Ascending aorta (tissue), 2 donors: ENCODE measurements around the gene IMMP2L. TPM values are rescaled to one million over a fixed set of nuclear protein-coding genes. Genes with fewer than 3 reads are reported as not detected.

Experiments
- DNase-seq, 2 donors: peaks; one replicate each; pipeline ENCODE4 v3.0.0-alpha.2; 2019; ENCODE audit warnings: low spot score in 2 of 2
- H3K27ac ChIP-seq, 2 donors: fragments of 200-600 bp; sonication (generic); one replicate each; pipeline ENCODE4 v1.5.1; 2016 to 2017; ENCODE audit warnings: mild to moderate bottlenecking in 1 of 2
- H3K27me3 ChIP-seq: fragments of 200-600 bp; sonication (generic); one replicate; pipeline ENCODE4 v1.5.1; 2017
- H3K36me3 ChIP-seq, 2 donors: fragments of 200-600 bp; sonication (generic); one replicate each; pipeline ENCODE4 v1.5.1; 2016
- H3K4me1 ChIP-seq, 2 donors: fragments of 200-600 bp; sonication (generic); one replicate each; pipeline ENCODE4 v1.5.1; 2016 to 2017; ENCODE audit warnings: mild to moderate bottlenecking in 1 of 2
- H3K4me3 ChIP-seq, 2 donors: fragments of 200-600 bp; sonication (generic); one replicate each; pipeline ENCODE4 v1.5.1; 2016 to 2017; ENCODE audit warnings: mild to moderate bottlenecking in 1 of 2
- H3K9me3 ChIP-seq, 2 donors: fragments of 200-600 bp; sonication (generic); one replicate each; pipeline ENCODE4 v1.5.1; 2016
- intact Hi-C: fragments of 100-400 bp; cut with DNase I; formaldehyde crosslinking; loops from one replicate; pipeline ENCODE4 v1.15.1; 2023
- total RNA-seq: library from RNA; depleted of rRNA; stranded (reverse); fragments of >200 nt; gene quantifications from one replicate; pipeline ENCODE4 v1.1.0, GENCODE V29; 2016
- TF ChIP-seq, protein P1 (sequence below), 3 experiments: fragments of 200-600 bp in 2 of 3; fragments of 450-650 bp in 1 of 3; sonication (generic) in 2 of 3; IDR thresholded peaks; one replicate each; pipeline ENCODE4 v1.5.1; 2016 to 2019; ENCODE audit warnings: antibody characterized with exemption in 3 of 3, mild to moderate bottlenecking in 1 of 3, moderate library complexity in 1 of 3

The IMMP2L gene
- total RNA-seq, 1 donor from 2014 or later, result 143 TPM

DNA sequence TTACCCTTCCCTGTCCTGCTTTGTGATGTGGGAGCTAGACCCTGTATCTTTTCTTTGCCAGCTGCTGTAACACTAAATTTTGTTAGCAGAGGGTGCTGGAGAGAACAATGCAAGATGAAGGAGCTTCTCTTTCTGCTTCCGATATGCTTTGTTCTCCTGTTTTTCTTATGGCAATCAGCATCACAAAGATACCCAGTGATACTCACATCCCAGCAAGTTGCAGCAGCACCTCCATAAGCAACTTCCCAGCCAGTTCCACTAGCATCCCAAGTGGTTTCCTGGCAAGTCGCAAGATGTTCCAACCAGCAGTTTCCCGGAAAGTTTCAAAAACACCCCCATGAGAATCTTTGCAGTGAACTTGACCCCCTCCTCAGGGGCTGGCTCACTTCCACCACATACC is 148.6 kb downstream of the IMMP2L start:
- no peak overlapping the region for H3K4me3 ChIP-seq
- no peak for DNase-seq
- intact Hi-C loops, result no loop called here

DNA sequence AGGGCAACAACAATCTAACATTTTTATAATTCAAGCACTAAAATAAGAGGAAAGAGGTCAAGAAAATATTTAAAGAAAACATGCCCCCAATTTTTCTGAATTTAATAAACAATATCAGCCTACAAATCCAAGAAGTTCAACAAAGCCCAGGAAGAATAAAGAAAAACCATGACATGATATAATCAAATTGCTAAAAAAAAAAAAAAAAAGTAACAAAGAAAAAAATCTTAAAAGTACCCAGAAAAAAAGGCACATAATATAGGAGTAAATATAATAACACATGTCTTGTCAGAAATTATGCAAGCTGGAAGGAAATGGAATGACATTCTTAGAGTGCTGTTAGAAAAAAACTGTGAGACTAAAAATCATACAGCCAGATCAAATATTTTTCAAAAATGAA is 151.4 kb downstream of the IMMP2L start:
- H3K4me1 ChIP-seq, result peaks cover 0 to 5% of the 10 kb centered on the region in 2 donors
- H3K36me3 ChIP-seq, result no peaks in the 10 kb centered on the region
- no peak overlapping the region for H3K27ac ChIP-seq
- TF ChIP-seq, protein P1, sequence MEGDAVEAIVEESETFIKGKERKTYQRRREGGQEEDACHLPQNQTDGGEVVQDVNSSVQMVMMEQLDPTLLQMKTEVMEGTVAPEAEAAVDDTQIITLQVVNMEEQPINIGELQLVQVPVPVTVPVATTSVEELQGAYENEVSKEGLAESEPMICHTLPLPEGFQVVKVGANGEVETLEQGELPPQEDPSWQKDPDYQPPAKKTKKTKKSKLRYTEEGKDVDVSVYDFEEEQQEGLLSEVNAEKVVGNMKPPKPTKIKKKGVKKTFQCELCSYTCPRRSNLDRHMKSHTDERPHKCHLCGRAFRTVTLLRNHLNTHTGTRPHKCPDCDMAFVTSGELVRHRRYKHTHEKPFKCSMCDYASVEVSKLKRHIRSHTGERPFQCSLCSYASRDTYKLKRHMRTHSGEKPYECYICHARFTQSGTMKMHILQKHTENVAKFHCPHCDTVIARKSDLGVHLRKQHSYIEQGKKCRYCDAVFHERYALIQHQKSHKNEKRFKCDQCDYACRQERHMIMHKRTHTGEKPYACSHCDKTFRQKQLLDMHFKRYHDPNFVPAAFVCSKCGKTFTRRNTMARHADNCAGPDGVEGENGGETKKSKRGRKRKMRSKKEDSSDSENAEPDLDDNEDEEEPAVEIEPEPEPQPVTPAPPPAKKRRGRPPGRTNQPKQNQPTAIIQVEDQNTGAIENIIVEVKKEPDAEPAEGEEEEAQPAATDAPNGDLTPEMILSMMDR (IDR thresholded peaks at IDR 0.05), result no peak
- intact Hi-C loops, result no loop called here
- no peaks in the 10 kb centered on the region for H3K27me3 ChIP-seq
- H3K9me3 ChIP-seq, result no peaks in the 10 kb centered on the region
- DNase-seq, result no peak
- H3K4me3 ChIP-seq, result no peak overlapping the region

More for the DNA sequence above, 148.6 kb downstream of the IMMP2L start:
- no peaks in the 10 kb centered on the region for H3K9me3 ChIP-seq
- H3K27ac ChIP-seq, result no peak overlapping the region
- H3K36me3 ChIP-seq, result no peaks in the 10 kb centered on the region
- TF ChIP-seq, protein P1 (IDR thresholded peaks at IDR 0.05), result no peak
- no peaks in the 10 kb centered on the region for H3K27me3 ChIP-seq
- peaks cover 0 to 5% of the 10 kb centered on the region in 2 donors for H3K4me1 ChIP-seq

DNA sequence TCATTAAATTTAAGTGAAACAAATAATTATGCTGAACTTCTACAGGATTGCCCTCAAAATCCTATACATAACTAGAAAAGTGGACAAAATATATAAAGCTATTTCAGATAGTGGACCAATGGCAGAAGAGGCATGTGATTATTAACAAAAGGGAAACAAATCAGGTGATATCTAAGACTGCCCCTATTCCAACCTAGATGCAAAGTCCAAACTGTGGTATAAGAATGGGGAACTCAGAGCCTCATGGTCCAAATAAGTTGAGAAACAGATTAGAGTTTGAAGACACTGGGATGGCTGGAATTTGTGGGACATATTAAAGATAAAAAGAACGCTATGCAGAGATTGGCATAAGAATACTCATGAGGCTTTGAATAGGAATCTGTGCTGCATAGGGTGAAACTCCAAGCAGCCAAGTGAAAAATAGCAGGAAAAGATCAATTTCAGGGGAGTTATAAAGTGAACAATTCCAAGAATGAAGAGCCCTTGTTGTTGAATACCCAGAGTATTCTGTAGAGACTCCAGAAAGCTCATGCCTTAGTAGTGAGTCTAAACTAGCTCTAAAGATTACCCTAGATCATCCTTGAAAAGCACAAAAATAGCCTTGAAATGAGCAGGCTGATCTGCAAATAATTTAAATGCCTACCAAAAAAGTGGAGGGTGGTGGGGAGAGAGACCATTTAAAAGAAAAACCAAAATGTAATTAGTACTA is 152.4 kb downstream of the IMMP2L start:
- peaks cover 0 to 5% of the 10 kb centered on the region in 2 donors for H3K4me1 ChIP-seq
- H3K36me3 ChIP-seq, result no peaks in the 10 kb centered on the region
- intact Hi-C loops, result no loop called here
- no peaks in the 10 kb centered on the region for H3K9me3 ChIP-seq
- TF ChIP-seq, protein P1 (IDR thresholded peaks at IDR 0.05), result no peak
- H3K4me3 ChIP-seq, result no peak overlapping the region
- no peak overlapping the region for H3K27ac ChIP-seq
- DNase-seq, result no peak
- no peaks in the 10 kb centered on the region for H3K27me3 ChIP-seq

DNA sequence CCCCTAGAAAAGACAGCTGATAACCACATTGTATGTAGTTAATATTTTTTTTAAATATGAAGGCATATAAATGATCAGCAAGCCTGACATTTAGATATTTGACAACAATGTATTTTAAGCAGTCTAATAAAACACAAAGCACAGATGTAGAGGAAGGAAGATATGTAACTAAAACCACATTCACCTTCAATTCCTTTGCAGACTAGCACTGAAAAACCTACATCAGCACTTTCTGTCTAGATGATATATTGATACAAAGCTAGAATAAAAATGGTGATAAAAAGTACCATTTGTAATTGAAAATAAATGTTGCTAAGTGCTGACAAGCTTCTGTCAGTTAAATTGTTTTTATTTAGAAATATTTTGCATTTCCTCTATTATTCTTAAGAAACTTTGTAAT is 153.6 kb downstream of the IMMP2L start:
- intact Hi-C loops, result no loop called here
- TF ChIP-seq, protein P1 (IDR thresholded peaks at IDR 0.05), result no peak
- peaks cover 0 to 5% of the 10 kb centered on the region in 2 donors for H3K4me1 ChIP-seq
- H3K36me3 ChIP-seq, result no peaks in the 10 kb centered on the region
- no peaks in the 10 kb centered on the region for H3K9me3 ChIP-seq
- H3K27ac ChIP-seq, result no peak overlapping the region
- no peaks in the 10 kb centered on the region for H3K27me3 ChIP-seq
- H3K4me3 ChIP-seq, result no peak overlapping the region
- no peak for DNase-seq

DNA sequence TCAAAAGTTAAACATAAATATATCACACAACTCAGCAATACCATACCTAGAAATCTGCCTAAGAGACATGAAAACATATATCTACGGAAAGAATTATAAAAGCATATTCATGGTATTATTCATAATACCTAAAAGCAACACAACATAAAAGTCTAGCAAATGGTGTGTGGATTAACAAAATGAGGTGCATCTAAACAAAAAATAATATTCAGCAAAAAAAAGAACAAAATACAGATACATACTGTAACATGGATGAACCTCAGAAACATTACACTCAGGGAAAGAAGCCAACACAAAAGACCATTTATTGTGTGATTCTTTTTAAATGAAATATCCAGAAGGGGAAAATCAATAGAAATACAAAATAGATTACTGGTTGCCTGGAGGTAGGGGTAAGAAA is 155.0 kb downstream of the IMMP2L start:
- Histone ChIP-seq H3K9me3 (no peaks in the 10 kb centered on the region), H3K27me3 (no peaks in the 10 kb centered on the region), H3K36me3 (no peaks in the 10 kb centered on the region), H3K4me1 (peaks cover 0 to 5% of the 10 kb centered on the region in 2 donors), H3K27ac (no peak overlapping the region), H3K4me3 (no peak overlapping the region)
- intact Hi-C loops, result no loop called here
- TF ChIP-seq, protein P1 (IDR thresholded peaks at IDR 0.05), result no peak
- no peak for DNase-seq
